Measurements from ENCODE around the gene PHF12. TPM values are rescaled to one million over a fixed set of nuclear protein-coding genes. Genes with fewer than 3 reads are reported as not detected.
A peak's percentile ranks its signal among the peaks of the same experiment; 100 is the strongest.

PHF12 gene
- total RNA-seq, 1 experiment from 2014 or later: 36.0 TPM

DNA sequence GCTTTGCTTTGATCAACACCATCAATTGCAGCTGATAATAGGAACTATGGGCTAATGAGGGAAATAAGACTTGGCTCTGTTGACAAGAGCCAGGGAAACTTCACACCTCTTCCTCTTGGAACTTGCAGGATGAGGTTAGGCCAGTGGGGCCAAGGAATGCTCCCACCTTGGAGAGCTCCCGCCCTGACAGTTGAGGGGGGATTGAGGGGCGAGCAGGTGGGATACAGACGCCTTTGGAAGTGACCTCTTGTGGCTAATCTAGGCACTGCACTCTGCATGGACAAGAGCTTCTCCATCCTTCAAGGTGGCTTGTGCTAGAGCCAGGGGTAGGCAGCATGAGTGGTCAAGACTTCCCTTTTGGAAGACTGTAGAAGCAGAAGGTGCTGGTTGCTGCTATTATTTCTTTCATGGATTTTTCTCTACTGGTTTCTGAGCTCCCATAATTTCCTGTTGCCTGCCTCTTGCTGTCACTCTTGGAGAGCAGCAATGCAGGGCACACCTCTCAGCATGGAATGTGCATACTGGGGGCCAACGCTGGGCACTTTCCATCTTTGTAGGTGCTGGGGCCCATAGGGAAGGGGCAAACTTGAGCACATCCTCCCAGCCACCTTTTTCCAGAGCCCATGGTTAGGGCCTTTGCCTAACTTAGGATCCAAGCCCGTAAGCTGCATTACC lies 2.3 kb upstream of the PHF12 start:
- 0 out of 2 replicates have a peak, but pooled peaks cover 2% of the 10 kb centered on the region for H4K20me1 ChIP-seq (ENCODE audit: insufficient read depth)
- POLR2A ChIA-PET (ENCODE audit: unreplicated experiment): interaction anchor here (0.7 kb wide), 1 partner anchor 123 kb away, joined by 5 read pairs; no protein-coding TSS in a partner anchor
- no peaks in the 10 kb centered on the region for H3K9me2 ChIP-seq (ENCODE audit: insufficient read depth)
- no peak overlapping the region for H2AFZ ChIP-seq
- H3F3A ChIP-seq (ENCODE audit: insufficient read depth, low read depth): peaks cover 16% of the 10 kb centered on the region
- no peak overlapping the region for H3K27ac ChIP-seq
- intact Hi-C loops (cut with micrococcal nuclease; ENCODE audit: unreplicated experiment): loop anchor here (5.0 kb wide), 3 partner anchors 154 to 614 kb away; partner anchors contain the start of genes ABHD15 and TP53I13
- peak in 1 of 2 experiments; percentile 19 for DNase-seq
- H3K4me1 ChIP-seq (replicated peaks; ENCODE audit: insufficient read depth): peaks cover 7% of the 10 kb centered on the region
- CTCF ChIA-PET: interaction anchor here (0.6 to 1.3 kb wide), 4 partner anchors 226 to 470 kb away, joined by 3 to 12 read pairs (median 4); no protein-coding TSS in a partner anchor
- peak overlapping the region; percentile 90 for H3K4me2 ChIP-seq
- peaks cover 27% of the 10 kb centered on the region for H3K79me2 ChIP-seq (ENCODE audit: low read depth)
- H3K36me3 ChIP-seq (ENCODE audit: low read depth): peaks cover 1% of the 10 kb centered on the region; the same call in 1 of the 2 replicates
- TF ChIP-seq, protein P1, sequence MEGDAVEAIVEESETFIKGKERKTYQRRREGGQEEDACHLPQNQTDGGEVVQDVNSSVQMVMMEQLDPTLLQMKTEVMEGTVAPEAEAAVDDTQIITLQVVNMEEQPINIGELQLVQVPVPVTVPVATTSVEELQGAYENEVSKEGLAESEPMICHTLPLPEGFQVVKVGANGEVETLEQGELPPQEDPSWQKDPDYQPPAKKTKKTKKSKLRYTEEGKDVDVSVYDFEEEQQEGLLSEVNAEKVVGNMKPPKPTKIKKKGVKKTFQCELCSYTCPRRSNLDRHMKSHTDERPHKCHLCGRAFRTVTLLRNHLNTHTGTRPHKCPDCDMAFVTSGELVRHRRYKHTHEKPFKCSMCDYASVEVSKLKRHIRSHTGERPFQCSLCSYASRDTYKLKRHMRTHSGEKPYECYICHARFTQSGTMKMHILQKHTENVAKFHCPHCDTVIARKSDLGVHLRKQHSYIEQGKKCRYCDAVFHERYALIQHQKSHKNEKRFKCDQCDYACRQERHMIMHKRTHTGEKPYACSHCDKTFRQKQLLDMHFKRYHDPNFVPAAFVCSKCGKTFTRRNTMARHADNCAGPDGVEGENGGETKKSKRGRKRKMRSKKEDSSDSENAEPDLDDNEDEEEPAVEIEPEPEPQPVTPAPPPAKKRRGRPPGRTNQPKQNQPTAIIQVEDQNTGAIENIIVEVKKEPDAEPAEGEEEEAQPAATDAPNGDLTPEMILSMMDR (conservative IDR thresholded peaks at IDR 0.05): peak; percentile 86
- TF ChIP-seq EZH2 (IDR thresholded peaks at IDR 0.05; ENCODE audit: low read depth): no peak
- no peaks in the 10 kb centered on the region for H3K27me3 ChIP-seq (ENCODE audit: insufficient read depth, low read depth)
- no TSS peak for BruUV-seq (replicated peaks)
- H3K4me3 ChIP-seq: no peak overlapping the region
- no peaks in the 10 kb centered on the region for H3K9me3 ChIP-seq (ENCODE audit: insufficient read depth, low read depth)

- TF ChIP-seq, protein P1 (conservative IDR thresholded peaks at IDR 0.05): no peak
- no peak for TF ChIP-seq EZH2 (IDR thresholded peaks at IDR 0.05; ENCODE audit: low read depth)
- H3K4me3 ChIP-seq: peak overlapping the region; percentile 92
- peaks cover 40% of the 10 kb centered on the region for H3K79me2 ChIP-seq (ENCODE audit: low read depth)
- H3K4me1 ChIP-seq (replicated peaks; ENCODE audit: insufficient read depth): peaks cover 20% of the 10 kb centered on the region
- H3K9me3 ChIP-seq (ENCODE audit: insufficient read depth, low read depth): no peaks in the 10 kb centered on the region
- peak; percentile 94 to 97 for DNase-seq
- H3K27ac ChIP-seq: peak overlapping the region; percentile 94
- peaks cover 13% of the 10 kb centered on the region for H3K36me3 ChIP-seq (ENCODE audit: low read depth)
- H3K27me3 ChIP-seq (ENCODE audit: insufficient read depth, low read depth): no peaks in the 10 kb centered on the region
- peak overlapping the region; percentile 83 for H2AFZ ChIP-seq
- intact Hi-C loops (cut with micrococcal nuclease; ENCODE audit: unreplicated experiment): loop anchor here (2.0 to 5.0 kb wide), 4 partner anchors 155 to 615 kb away; partner anchors contain the start of genes ABHD15, RPL23A and TP53I13
- H4K20me1 ChIP-seq (ENCODE audit: insufficient read depth): peaks cover 15% of the 10 kb centered on the region; the same call in 1 of the 2 replicates
- TSS peak; percentile 92 for BruUV-seq (replicated peaks)
- CTCF ChIA-PET: interaction anchor here (0.8 to 1.3 kb wide), 5 partner anchors 13 to 233 kb away, joined by 3 to 15 read pairs (median 4); partner anchors contain the start of genes RPL23A and TLCD1
- H3K4me2 ChIP-seq: peak overlapping the region; percentile 90
- POLR2A ChIA-PET (ENCODE audit: unreplicated experiment): interaction anchor here (0.5 to 1.4 kb wide), 11 partner anchors 80 to 1153 kb away, joined by 3 to 35 read pairs (median 6); partner anchors contain the start of genes NEK8, RPL23A, SDF2 and SUPT6H
- peaks cover 27% of the 10 kb centered on the region for H3F3A ChIP-seq (ENCODE audit: insufficient read depth, low read depth)
- no peaks in the 10 kb centered on the region for H3K9me2 ChIP-seq (ENCODE audit: insufficient read depth)
These were observed 965 bp upstream of the PHF12 start for GRCh38 chr17:28951991-28952975.
